Lower leg skin (tissue), 3 donors: Measurements from ENCODE around the gene SRRT.

Experiments
- POLR2A ChIP-seq, 2 donors: fragments of 450-650 bp; IDR thresholded peaks; one replicate each; pipeline ENCODE4 v1.6.1; 2016 to 2017; ENCODE audit warnings: antibody characterized with exemption in 2 of 2, mild to moderate bottlenecking in 1 of 2, moderate library complexity in 1 of 2
- TF ChIP-seq, protein P1 (sequence below), 3 donors: fragments of 450-650 bp; IDR thresholded peaks; one replicate each; pipeline ENCODE4 v1.5.1; 2016; ENCODE audit warnings: antibody characterized with exemption in 3 of 3, mild to moderate bottlenecking in 3 of 3, moderate library complexity in 2 of 3

DNA sequence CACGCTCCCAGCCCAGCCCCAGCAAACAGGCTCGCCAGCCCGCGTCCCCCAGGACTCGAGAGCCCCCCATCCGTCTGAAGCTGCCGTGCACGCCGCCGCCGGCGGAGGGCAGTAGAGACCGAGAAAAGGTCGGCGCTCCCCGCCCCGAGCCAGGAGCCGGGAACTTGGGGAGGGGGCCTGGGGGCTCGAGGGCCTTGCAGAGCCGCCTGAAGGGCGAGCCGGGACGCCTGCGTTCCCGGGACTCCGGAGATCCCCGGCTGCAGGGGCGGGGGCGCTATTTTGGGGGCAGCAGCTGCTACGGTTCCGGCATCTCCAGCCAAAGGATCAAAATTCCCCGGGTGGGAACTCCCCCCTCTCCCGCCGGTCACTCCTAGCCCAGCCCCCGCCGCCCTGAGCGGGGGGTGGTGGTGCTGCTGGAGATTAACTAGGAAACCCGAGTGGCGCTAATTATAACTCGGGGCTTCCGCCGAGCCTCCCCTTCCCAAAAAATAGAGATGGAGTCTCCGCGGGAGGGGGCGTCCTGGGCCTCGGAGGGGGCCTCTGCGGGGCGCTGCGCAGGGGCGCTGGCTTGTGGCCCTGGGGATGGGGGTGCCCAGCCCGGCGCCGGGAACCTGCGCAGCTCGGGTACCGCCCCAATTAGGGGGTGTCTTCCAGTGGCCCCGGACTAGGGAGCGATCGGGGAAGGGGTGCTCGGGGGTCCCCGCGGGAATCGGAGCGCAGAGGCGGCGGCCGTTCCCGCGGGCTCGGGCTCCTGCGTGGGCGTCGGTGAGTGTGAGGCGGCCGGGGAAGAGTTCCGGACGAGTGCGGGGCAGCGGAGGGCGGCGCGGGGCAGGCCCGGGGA lies 20.2 kb downstream of the SRRT start:
- TF ChIP-seq, protein P1, sequence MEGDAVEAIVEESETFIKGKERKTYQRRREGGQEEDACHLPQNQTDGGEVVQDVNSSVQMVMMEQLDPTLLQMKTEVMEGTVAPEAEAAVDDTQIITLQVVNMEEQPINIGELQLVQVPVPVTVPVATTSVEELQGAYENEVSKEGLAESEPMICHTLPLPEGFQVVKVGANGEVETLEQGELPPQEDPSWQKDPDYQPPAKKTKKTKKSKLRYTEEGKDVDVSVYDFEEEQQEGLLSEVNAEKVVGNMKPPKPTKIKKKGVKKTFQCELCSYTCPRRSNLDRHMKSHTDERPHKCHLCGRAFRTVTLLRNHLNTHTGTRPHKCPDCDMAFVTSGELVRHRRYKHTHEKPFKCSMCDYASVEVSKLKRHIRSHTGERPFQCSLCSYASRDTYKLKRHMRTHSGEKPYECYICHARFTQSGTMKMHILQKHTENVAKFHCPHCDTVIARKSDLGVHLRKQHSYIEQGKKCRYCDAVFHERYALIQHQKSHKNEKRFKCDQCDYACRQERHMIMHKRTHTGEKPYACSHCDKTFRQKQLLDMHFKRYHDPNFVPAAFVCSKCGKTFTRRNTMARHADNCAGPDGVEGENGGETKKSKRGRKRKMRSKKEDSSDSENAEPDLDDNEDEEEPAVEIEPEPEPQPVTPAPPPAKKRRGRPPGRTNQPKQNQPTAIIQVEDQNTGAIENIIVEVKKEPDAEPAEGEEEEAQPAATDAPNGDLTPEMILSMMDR (IDR thresholded peaks at IDR 0.05): no peak
- no peak for TF ChIP-seq POLR2A (IDR thresholded peaks at IDR 0.05)
